HepG2 (cell line): ENCODE results near the gene MTO1. TPM values are rescaled to one million over a fixed set of nuclear protein-coding genes. Genes with fewer than 3 reads are reported as not detected.

Experiments used
- ATAC-seq: fragments of 200-7000 bp; cut with Tn5 transposase; 3 replicates; pipeline ENCODE4 v1.9.1; 2020; ENCODE audit warnings: mild to moderate bottlenecking, moderate library complexity
- BruUV-seq: library from RNA; stranded (reverse); fragments of 400-500 nt; replicated peaks from 2 replicates; lab custom pipeline; 2021; lab: Mats Ljungman, UMichigan
- CTCF ChIA-PET: fragments of 300-600 bp; formaldehyde crosslinking; extraction: SDS; loops from one replicate; lab custom pipeline; 2021; ENCODE audit warnings: low total read pairs, inconsistent platforms, low intra/inter-chr PET ratio; lab: Yijun Ruan, JAX
- POLR2A ChIA-PET: fragments of 350-600 bp; sonication (Branson Sonifier 250); formaldehyde crosslinking; loops from one replicate; lab custom pipeline; 2020; ENCODE audit warnings: antibody characterized with exemption, inconsistent platforms; lab: Yijun Ruan, JAX
- DNase-seq: peaks from one replicate; pipeline ENCODE4 v3.0.0-alpha.2; 2015; ENCODE audit warnings: low spot score
- FAIRE-seq: peaks from 3 replicates; lab custom pipeline; 2011; peaks lifted over from hg19 to GRCh38; lab: Jason Lieb, UNC
- H2AFZ ChIP-seq: one replicate; pipeline ENCODE4 v1.6.1; 2011; ENCODE audit warnings: low read length, inconsistent platforms
- H3K27ac ChIP-seq: fragments of 300-600 bp; 3 replicates; pipeline ENCODE4 v1.8.0; 2011; ENCODE audit warnings: mixed run types, mild to moderate bottlenecking, mixed read lengths, low read length, inconsistent platforms; ENCODE audit not compliant: insufficient read depth; ENCODE audit errors: extremely low read length
- H3K27me3 ChIP-seq, 2 experiments: fragments of 200-600 bp in 1 of 2; 2 replicates in 1 of 2; 3 replicates in 1 of 2; pipeline versions ENCODE4 v1.6.0 to v1.8.0; 2011; ENCODE audit warnings: low read length in 2 of 2, mild to moderate bottlenecking in 2 of 2, moderate library complexity in 2 of 2, inconsistent platforms in 1 of 2; ENCODE audit not compliant: insufficient read depth in 2 of 2, control insufficient read depth in 1 of 2
- H3K36me3 ChIP-seq, 2 experiments: fragments of 200-600 bp in 1 of 2; replicated peaks in 1 of 2; 2 replicates in 1 of 2; 3 replicates in 1 of 2; pipeline versions ENCODE4 v1.5.1 to v1.8.0; 2011; ENCODE audit warnings: low read length in 2 of 2, inconsistent platforms in 1 of 2; ENCODE audit not compliant: insufficient read depth in 2 of 2, control insufficient read depth in 1 of 2
- H3K4me1 ChIP-seq: 2 replicates; pipeline ENCODE4 v1.5.1; 2012; ENCODE audit warnings: low read length, inconsistent platforms; ENCODE audit not compliant: insufficient read depth
- H3K4me2 ChIP-seq: 2 replicates; pipeline ENCODE4 v1.6.0; 2011; ENCODE audit warnings: low read depth, low read length, inconsistent platforms
- H3K4me3 ChIP-seq, 3 experiments: fragments of 200-600 bp in 1 of 3; sonication (generic), shearing (Covaris generic) in 1 of 3; replicated peaks in 1 of 3; 2 replicates each; pipeline ENCODE4 v1.5.1; 2011 to 2016; ENCODE audit warnings: low read length in 3 of 3, inconsistent platforms in 2 of 3, low read depth in 2 of 3, mild to moderate bottlenecking in 2 of 3, control low read depth in 1 of 3, mixed read lengths in 1 of 3; ENCODE audit not compliant: insufficient read depth in 1 of 3
- H3K79me2 ChIP-seq: one replicate; pipeline ENCODE4 v1.6.1; 2011; ENCODE audit warnings: low read length, inconsistent platforms; ENCODE audit not compliant: insufficient read depth
- H3K9ac ChIP-seq: 2 replicates; pipeline ENCODE4 v1.6.0; 2011; ENCODE audit warnings: mild to moderate bottlenecking, low read depth, low read length, inconsistent platforms; ENCODE audit not compliant: insufficient read depth
- H3K9me3 ChIP-seq: 2 replicates; pipeline ENCODE4 v1.5.1; 2012; ENCODE audit warnings: mild to moderate bottlenecking, low read length
- H4K20me1 ChIP-seq: 2 replicates; pipeline ENCODE4 v1.6.0; 2011; ENCODE audit warnings: inconsistent platforms, mild to moderate bottlenecking, low read length, moderate library complexity; ENCODE audit not compliant: insufficient read depth
- CHD4 ChIP-seq: fragments of 200-600 bp; sonication (generic); IDR thresholded peaks from 2 replicates; pipeline ENCODE4 v1.7.0; 2017; ENCODE audit warnings: mild to moderate bottlenecking, low read length, borderline replicate concordance
- JARID2 ChIP-seq: sonication (generic); formaldehyde crosslinking; IDR thresholded peaks from 2 replicates; pipeline ENCODE4 v1.8.1; 2023; ENCODE audit warnings: missing genetic modification reagents, inconsistent platforms; ENCODE audit not compliant: insufficient replicate concordance
- SMARCE1 ChIP-seq: fragments of 450-650 bp; IDR thresholded peaks from 2 replicates; pipeline ENCODE4 v1.6.1; 2017; ENCODE audit warnings: borderline replicate concordance
- ZNF143 ChIP-seq: sonication (generic); formaldehyde crosslinking; IDR thresholded peaks from 2 replicates; pipeline ENCODE4 v1.4.0; 2020; ENCODE audit warnings: missing genetic modification reagents
- ZNF253 ChIP-seq: sonication (generic); formaldehyde crosslinking; IDR thresholded peaks from 2 replicates; pipeline ENCODE4 v1.8.0; 2022; ENCODE audit warnings: mild to moderate bottlenecking, missing genetic modification reagents, borderline replicate concordance
- ZNF75D ChIP-seq: sonication (generic); formaldehyde crosslinking; IDR thresholded peaks from 2 replicates; pipeline ENCODE4 v1.8.1; 2023; ENCODE audit warnings: missing genetic modification reagents, mild to moderate bottlenecking, borderline replicate concordance
- WGBS: methylation state at CpG from one replicate; pipeline ENCODE4 v1.1.6; 2017; ENCODE audit warnings: low lambda C conversion rate; 5-methylcytosine and 5-hydroxymethylcytosine counted together
- in situ Hi-C: cut with HindIII; loops from 2 replicates; pipeline ENCODE4 v1.10.0; 2017; ENCODE audit warnings: low pct_unique_long_range_greater_than_20kb; ENCODE audit not compliant: extremely low pct_ligation_motif_present
- intact Hi-C: fragments of 100-400 bp; cut with micrococcal nuclease; formaldehyde crosslinking; loops from one replicate; pipeline ENCODE4 v1.10.0; 2022; ENCODE audit not compliant: unreplicated experiment
- polyA plus RNA-seq, 8 experiments: library from polyadenylated mRNA; depleted of rRNA in 3 of 8; stranded (reverse) in 7 of 8; unstranded in 1 of 8; fragments of >200 nt; fragmentation: Illumina TruSeq in 4 of 8; extraction: Trizol in 4 of 8; gene quantifications; 2 replicates each; pipeline versions ENCODE4 v1.2.1 to v1.2.3, GENCODE V29; 2011 to 2016; ENCODE audit warnings: low read depth in 4 of 8, missing spikeins in 1 of 8, mixed read lengths in 1 of 8; ENCODE audit not compliant: insufficient read depth in 1 of 8
- total RNA-seq, 5 experiments: library from RNA; depleted of rRNA; stranded (reverse); fragments of >200 nt; fragmentation: Illumina TruSeq; extraction: Trizol; gene quantifications; 2 replicates each; pipeline ENCODE4 v1.2.3, GENCODE V29; 2016; ENCODE audit warnings: low read depth in 1 of 5
- TF ChIP-seq, protein P1 (sequence below): sonication (generic); formaldehyde crosslinking; IDR thresholded peaks from 2 replicates; pipeline ENCODE4 v1.8.1; 2023; ENCODE audit warnings: missing genetic modification reagents, mild to moderate bottlenecking, borderline replicate concordance
- TF ChIP-seq, protein P2 (sequence below): sonication (generic); formaldehyde crosslinking; IDR thresholded peaks from 2 replicates; pipeline ENCODE4 v1.5.1; 2020; ENCODE audit warnings: mild to moderate bottlenecking, missing genetic modification reagents, moderate library complexity
- TF ChIP-seq, protein P3 (sequence below): sonication (generic); formaldehyde crosslinking; IDR thresholded peaks from 2 replicates; pipeline ENCODE4 v1.8.0; 2022; ENCODE audit warnings: mild to moderate bottlenecking, missing genetic modification reagents, moderate library complexity
- TF ChIP-seq, protein P4 (sequence below): sonication (generic); formaldehyde crosslinking; IDR thresholded peaks from 2 replicates; pipeline ENCODE4 v1.4.0; 2020; ENCODE audit warnings: missing genetic modification reagents

Gene MTO1
- total and polyA plus RNA-seq, 2 of the 13 experiments (the other 11 are each of a cell fraction or from before 2014, with no cell fraction given): 21.1 to 45.3 TPM

DNA sequence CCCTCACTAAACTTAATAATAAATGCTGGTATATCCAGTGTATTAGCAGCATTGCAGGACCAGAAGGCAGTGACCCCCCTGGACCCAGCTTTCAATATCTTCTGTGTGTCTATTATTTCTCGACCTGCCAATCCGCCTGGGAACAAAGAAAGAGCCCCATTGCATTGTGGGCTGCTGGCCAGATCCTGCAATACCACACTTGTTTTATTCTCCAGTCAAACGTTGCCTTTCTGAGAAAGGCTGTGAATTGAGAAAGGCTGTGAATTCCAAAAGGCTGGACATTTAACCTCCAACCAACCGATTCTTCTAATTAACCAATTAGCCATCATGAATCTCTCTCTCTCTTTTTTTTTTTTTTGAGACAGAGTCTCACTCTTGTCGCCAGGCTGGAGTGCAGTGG, 1.5 kb upstream of the MTO1 start:
- in situ Hi-C loops: no loop called here
- POLR2A ChIA-PET: no interaction called here

DNA sequence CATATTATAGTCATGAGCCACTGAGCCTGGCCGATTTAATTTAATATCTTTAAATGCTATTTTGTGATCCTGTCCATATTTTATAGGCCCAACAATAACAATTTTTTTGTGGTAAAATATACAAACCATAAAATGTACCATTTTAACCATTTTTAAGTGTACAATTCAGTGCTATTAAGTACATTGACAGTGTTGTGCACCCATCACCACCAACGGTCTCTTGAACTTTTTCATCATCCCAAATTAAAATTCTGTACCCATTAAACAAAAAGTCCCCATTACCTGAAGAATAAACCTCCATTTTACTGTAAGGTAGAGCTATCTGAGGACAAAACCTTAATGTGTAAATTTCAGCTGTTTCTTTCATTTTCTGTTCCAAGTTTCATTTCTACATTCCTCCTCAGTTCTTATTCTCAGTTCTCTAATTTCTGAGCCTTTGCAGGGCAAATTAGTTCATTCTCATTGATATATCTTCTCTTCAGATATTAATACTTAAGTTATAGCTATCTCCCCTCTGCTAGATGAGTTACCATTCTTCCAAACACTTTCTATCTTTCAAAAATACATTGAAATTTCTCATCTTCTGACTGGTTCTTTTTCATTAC, 10.3 kb downstream of the MTO1 start:
- Histone ChIP-seq H3K27me3 (no peaks in the 10 kb centered on the region), H3K79me2 (no peaks in the 10 kb centered on the region), H3K36me3 (peaks cover 14 to 56% of the 10 kb centered on the region in 2 experiments; a peak in 4 of 5 replicates), H3K9ac (no peak overlapping the region), H4K20me1 (no peaks in the 10 kb centered on the region), H3K27ac (no peak overlapping the region), H3K4me2 (no peak overlapping the region), H3K4me1 (no peaks in the 10 kb centered on the region), H3K4me3 (no peak overlapping the region), H2AFZ (no peak overlapping the region), H3K9me3 (no peaks in the 10 kb centered on the region)
- FAIRE-seq (no peak), DNase-seq (no peak), ATAC-seq (no peak)
- BruUV-seq: TSS peak; percentile 29
- WGBS: 94% methylated on average over 2 of the region's 2 CpGs
- ChIA-PET CTCF (no interaction called here), POLR2A (no interaction called here)
- intact Hi-C loops (no loop called here), in situ Hi-C loops (no loop called here)
- TF ChIP-seq SMARCE1: no peak
- TF ChIP-seq ZNF253 (CRISPR knock-in tag): no peak
- TF ChIP-seq ZNF75D (CRISPR knock-in tag): no peak
- TF ChIP-seq, protein P1, sequence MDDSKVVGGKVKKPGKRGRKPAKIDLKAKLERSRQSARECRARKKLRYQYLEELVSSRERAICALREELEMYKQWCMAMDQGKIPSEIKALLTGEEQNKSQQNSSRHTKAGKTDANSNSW (CRISPR knock-in tag): no peak
- TF ChIP-seq JARID2 (CRISPR knock-in tag): no peak
- TF ChIP-seq, protein P2, sequence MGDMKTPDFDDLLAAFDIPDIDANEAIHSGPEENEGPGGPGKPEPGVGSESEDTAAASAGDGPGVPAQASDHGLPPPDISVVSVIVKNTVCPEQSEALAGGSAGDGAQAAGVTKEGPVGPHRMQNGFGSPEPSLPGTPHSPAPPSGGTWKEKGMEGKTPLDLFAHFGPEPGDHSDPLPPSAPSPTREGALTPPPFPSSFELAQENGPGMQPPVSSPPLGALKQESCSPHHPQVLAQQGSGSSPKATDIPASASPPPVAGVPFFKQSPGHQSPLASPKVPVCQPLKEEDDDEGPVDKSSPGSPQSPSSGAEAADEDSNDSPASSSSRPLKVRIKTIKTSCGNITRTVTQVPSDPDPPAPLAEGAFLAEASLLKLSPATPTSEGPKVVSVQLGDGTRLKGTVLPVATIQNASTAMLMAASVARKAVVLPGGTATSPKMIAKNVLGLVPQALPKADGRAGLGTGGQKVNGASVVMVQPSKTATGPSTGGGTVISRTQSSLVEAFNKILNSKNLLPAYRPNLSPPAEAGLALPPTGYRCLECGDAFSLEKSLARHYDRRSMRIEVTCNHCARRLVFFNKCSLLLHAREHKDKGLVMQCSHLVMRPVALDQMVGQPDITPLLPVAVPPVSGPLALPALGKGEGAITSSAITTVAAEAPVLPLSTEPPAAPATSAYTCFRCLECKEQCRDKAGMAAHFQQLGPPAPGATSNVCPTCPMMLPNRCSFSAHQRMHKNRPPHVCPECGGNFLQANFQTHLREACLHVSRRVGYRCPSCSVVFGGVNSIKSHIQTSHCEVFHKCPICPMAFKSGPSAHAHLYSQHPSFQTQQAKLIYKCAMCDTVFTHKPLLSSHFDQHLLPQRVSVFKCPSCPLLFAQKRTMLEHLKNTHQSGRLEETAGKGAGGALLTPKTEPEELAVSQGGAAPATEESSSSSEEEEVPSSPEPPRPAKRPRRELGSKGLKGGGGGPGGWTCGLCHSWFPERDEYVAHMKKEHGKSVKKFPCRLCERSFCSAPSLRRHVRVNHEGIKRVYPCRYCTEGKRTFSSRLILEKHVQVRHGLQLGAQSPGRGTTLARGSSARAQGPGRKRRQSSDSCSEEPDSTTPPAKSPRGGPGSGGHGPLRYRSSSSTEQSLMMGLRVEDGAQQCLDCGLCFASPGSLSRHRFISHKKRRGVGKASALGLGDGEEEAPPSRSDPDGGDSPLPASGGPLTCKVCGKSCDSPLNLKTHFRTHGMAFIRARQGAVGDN (CRISPR knock-in tag): no peak
- TF ChIP-seq, protein P3, sequence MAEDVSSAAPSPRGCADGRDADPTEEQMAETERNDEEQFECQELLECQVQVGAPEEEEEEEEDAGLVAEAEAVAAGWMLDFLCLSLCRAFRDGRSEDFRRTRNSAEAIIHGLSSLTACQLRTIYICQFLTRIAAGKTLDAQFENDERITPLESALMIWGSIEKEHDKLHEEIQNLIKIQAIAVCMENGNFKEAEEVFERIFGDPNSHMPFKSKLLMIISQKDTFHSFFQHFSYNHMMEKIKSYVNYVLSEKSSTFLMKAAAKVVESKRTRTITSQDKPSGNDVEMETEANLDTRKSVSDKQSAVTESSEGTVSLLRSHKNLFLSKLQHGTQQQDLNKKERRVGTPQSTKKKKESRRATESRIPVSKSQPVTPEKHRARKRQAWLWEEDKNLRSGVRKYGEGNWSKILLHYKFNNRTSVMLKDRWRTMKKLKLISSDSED (CRISPR knock-in tag): no peak
- no peak for TF ChIP-seq CHD4

More for the DNA sequence above, 1.5 kb upstream of the MTO1 start:
- H3K36me3 ChIP-seq: no peaks in the 10 kb centered on the region
- no TSS peak for BruUV-seq
- no peaks in the 10 kb centered on the region; a peak in 1 of 5 replicates for H3K27me3 ChIP-seq
- no peak overlapping the region for H2AFZ ChIP-seq
- H3K79me2 ChIP-seq: peaks cover 26% of the 10 kb centered on the region
- no peaks in the 10 kb centered on the region for H3K9me3 ChIP-seq
- peak overlapping the region; percentile 32; the same call in 1 of the 2 replicates for H3K4me2 ChIP-seq
- CTCF ChIA-PET: no interaction called here
- H3K4me3 ChIP-seq: no peak overlapping the region
- intact Hi-C loops: no loop called here
- DNase-seq (no peak), FAIRE-seq (no peak), ATAC-seq (no peak)
- H3K4me1 ChIP-seq: peaks cover 36% of the 10 kb centered on the region
- no peak overlapping the region for H3K9ac ChIP-seq
- 29% methylated on average over 5 of the region's 5 CpGs for WGBS
- H3K27ac ChIP-seq: no peak overlapping the region
- no peaks in the 10 kb centered on the region for H4K20me1 ChIP-seq
- 0 out of 2 replicates have a peak, but pooled peaks have one; percentile 33 for TF ChIP-seq ZNF143 (CRISPR knock-in tag)
- TF ChIP-seq, protein P4, sequence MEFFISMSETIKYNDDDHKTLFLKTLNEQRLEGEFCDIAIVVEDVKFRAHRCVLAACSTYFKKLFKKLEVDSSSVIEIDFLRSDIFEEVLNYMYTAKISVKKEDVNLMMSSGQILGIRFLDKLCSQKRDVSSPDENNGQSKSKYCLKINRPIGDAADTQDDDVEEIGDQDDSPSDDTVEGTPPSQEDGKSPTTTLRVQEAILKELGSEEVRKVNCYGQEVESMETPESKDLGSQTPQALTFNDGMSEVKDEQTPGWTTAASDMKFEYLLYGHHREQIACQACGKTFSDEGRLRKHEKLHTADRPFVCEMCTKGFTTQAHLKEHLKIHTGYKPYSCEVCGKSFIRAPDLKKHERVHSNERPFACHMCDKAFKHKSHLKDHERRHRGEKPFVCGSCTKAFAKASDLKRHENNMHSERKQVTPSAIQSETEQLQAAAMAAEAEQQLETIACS (CRISPR knock-in tag): no peak
